ENCODE data around the gene SNX32. TPM values are rescaled to one million over a fixed set of nuclear protein-coding genes. Genes with fewer than 3 reads are reported as not detected.

SNX32 gene
- total and polyA plus RNA-seq, 2 donors (not counting 3 experiments of a cell fraction or from before 2014, with no cell fraction given): 0.19 TPM; not detected in 1

- Histone ChIP-seq H3K4me2 (ENCODE audit: insufficient read depth, low read length) (no peak overlapping the region), H3K9me3 (replicated peaks; ENCODE audit: control insufficient read depth, insufficient read depth, low read length) (no peaks in the 10 kb centered on the region), H4K20me1 (replicated peaks; ENCODE audit: control insufficient read depth, extremely low read depth, insufficient read depth, low read length) (peaks cover 5% of the 10 kb centered on the region), H3K79me2 (ENCODE audit: control insufficient read depth, insufficient read depth, low read length) (peaks cover 24% of the 10 kb centered on the region), H3K4me3 (replicated peaks in 1 of 3; ENCODE audit: insufficient read depth in 1 of 3, low read depth in 1 of 3, low read length in 3 of 3) (no peak overlapping the region), H3K9me1 (replicated peaks; ENCODE audit: control insufficient read depth, extremely low read depth, insufficient read depth, low read length) (no peaks in the 10 kb centered on the region), H3K36me3 (ENCODE audit: control insufficient read depth in 2 of 2, extremely low read depth in 1 of 2, insufficient read depth in 2 of 2, low read length in 2 of 2) (peaks cover 25 to 37% of the 10 kb centered on the region in 2 experiments), H3K9ac (replicated peaks; ENCODE audit: extremely low read depth, insufficient read depth, low read length) (no peak overlapping the region), H3K27me3 (ENCODE audit: control insufficient read depth in 2 of 2, insufficient read depth in 2 of 2, low read length in 2 of 2) (no peaks in the 10 kb centered on the region), H2AFZ (ENCODE audit: low read depth, low read length) (no peak overlapping the region), H3K4me1 (ENCODE audit: control insufficient read depth, extremely low read depth, insufficient read depth, low read length) (peaks cover 2% of the 10 kb centered on the region), H3K27ac (ENCODE audit: insufficient read depth, low read depth, low read length) (no peak overlapping the region)
- dilution Hi-C loops (cut with MboI; ENCODE audit: extremely low pct_ligation_motif_present, low sequenced_read_pairs): no loop called here
- no peak for DNase-seq (ENCODE audit: low read depth, low spot score)
- FAIRE-seq: no peak
- BruUV-seq (replicated peaks): no TSS peak
- TF ChIP-seq POLR2AphosphoS5 (IDR thresholded peaks at IDR 0.05; ENCODE audit: insufficient read depth, low read depth, low read length): peak; percentile 55
- TF ChIP-seq POLR2A (IDR thresholded peaks at IDR 0.05; ENCODE audit: low read depth, low read length): no peak
- ChIA-PET POLR2A (interaction anchor here (0.9 to 1.3 kb wide), 2 partner anchors 9 to 10 kb away, joined by 3 to 4 read pairs; partner anchors contain the start of gene MUS81), CTCF (interaction anchor here (0.9 to 3.7 kb wide), 7 partner anchors 9 to 70 kb away, joined by 3 to 18 read pairs (median 6); partner anchors contain the start of genes AP5B1, FIBP and MUS81)
- intact Hi-C loops (cut with micrococcal nuclease): no loop called here
Observed at GRCh38 chr11:65850217-65851082, 16.7 kb downstream of the SNX32 start.

- FAIRE-seq: no peak
- peaks cover 31 to 42% of the 10 kb centered on the region in 2 experiments for H3K36me3 ChIP-seq (ENCODE audit: control insufficient read depth in 2 of 2, extremely low read depth in 1 of 2, insufficient read depth in 2 of 2, low read length in 2 of 2)
- no peak for DNase-seq (ENCODE audit: low read depth, low spot score)
Observed at GRCh38 chr11:65851083-65851579, 17.4 kb downstream of the SNX32 start.

More at GRCh38 chr11:65851083-65851579, 17.4 kb downstream of the SNX32 start:
- no peaks in the 10 kb centered on the region for H3K27me3 ChIP-seq (ENCODE audit: control insufficient read depth in 2 of 2, insufficient read depth in 2 of 2, low read length in 2 of 2)
- no peak overlapping the region for H2AFZ ChIP-seq (ENCODE audit: low read depth, low read length)
- H3K4me3 ChIP-seq (replicated peaks in 1 of 3; ENCODE audit: insufficient read depth in 1 of 3, low read depth in 1 of 3, low read length in 3 of 3): no peak overlapping the region
- peaks cover 8% of the 10 kb centered on the region for H3K4me1 ChIP-seq (ENCODE audit: control insufficient read depth, extremely low read depth, insufficient read depth, low read length)
- dilution Hi-C loops (cut with MboI; ENCODE audit: extremely low pct_ligation_motif_present, low sequenced_read_pairs) (no loop called here), intact Hi-C loops (cut with micrococcal nuclease) (no loop called here)
- POLR2A ChIA-PET: interaction anchor here (1.0 to 1.3 kb wide), 2 partner anchors 9 kb away, joined by 3 to 4 read pairs; partner anchors contain the start of gene MUS81
- peaks cover 31% of the 10 kb centered on the region for H3K79me2 ChIP-seq (ENCODE audit: control insufficient read depth, insufficient read depth, low read length)
- TF ChIP-seq POLR2AphosphoS5 (IDR thresholded peaks at IDR 0.05; ENCODE audit: insufficient read depth, low read depth, low read length) (peak; percentile 42), MYC (IDR thresholded peaks at IDR 0.05; ENCODE audit: low read depth, low read length) (no peak), POLR2A (IDR thresholded peaks at IDR 0.05; ENCODE audit: low read depth, low read length) (peak; percentile 58), CTCF (IDR thresholded peaks at IDR 0.05; ENCODE audit: extremely low read depth in 1 of 2, insufficient read depth in 1 of 2, low read depth in 1 of 2, low read length in 2 of 2) (peak; percentile 48 to 50)
- peaks cover 5% of the 10 kb centered on the region for H4K20me1 ChIP-seq (replicated peaks; ENCODE audit: control insufficient read depth, extremely low read depth, insufficient read depth, low read length)
- H3K4me2 ChIP-seq (ENCODE audit: insufficient read depth, low read length): no peak overlapping the region
- H3K9ac ChIP-seq (replicated peaks; ENCODE audit: extremely low read depth, insufficient read depth, low read length): no peak overlapping the region
- no peaks in the 10 kb centered on the region for H3K9me1 ChIP-seq (replicated peaks; ENCODE audit: control insufficient read depth, extremely low read depth, insufficient read depth, low read length)
- no peak overlapping the region for H3K27ac ChIP-seq (ENCODE audit: insufficient read depth, low read depth, low read length)
- CTCF ChIA-PET: interaction anchor here (0.8 to 3.7 kb wide), 9 partner anchors 8 to 137 kb away, joined by 3 to 18 read pairs (median 3); partner anchors contain the start of genes FIBP and MUS81
- BruUV-seq (replicated peaks): no TSS peak
- H3K9me3 ChIP-seq (replicated peaks; ENCODE audit: control insufficient read depth, insufficient read depth, low read length): no peaks in the 10 kb centered on the region

Measured in endothelial cell of umbilical vein (primary cell).